H9 (cell line): ENCODE measurements around the gene ESRRA. TPM values are rescaled to one million over a fixed set of nuclear protein-coding genes. Genes with fewer than 3 reads are reported as not detected.
A peak's percentile ranks its signal among the peaks of the same experiment; 100 is the strongest.

Source experiments
- DNase-seq: peaks from one replicate; pipeline ENCODE4 v3.0.0-alpha.2; 2017
- H2AFZ ChIP-seq: one replicate; pipeline ENCODE4 v1.6.1; 2013; ENCODE audit warnings: mild to moderate bottlenecking, low read length, control low read depth, moderate library complexity
- H2AK5ac ChIP-seq: 2 replicates; pipeline ENCODE4 v1.6.1; 2013; ENCODE audit warnings: low read length, control low read depth, mixed read lengths; ENCODE audit not compliant: insufficient read length
- H2BK120ac ChIP-seq: one replicate; pipeline ENCODE4 v1.6.1; 2013; ENCODE audit warnings: low read depth, mild to moderate bottlenecking, low read length, control low read depth, inconsistent platforms; ENCODE audit not compliant: poor library complexity, severe bottlenecking
- H2BK12ac ChIP-seq: 2 replicates; pipeline ENCODE4 v1.6.1; 2013; ENCODE audit warnings: low read length, control low read depth, mixed read lengths, low read depth; ENCODE audit not compliant: insufficient read length
- H2BK15ac ChIP-seq: 2 replicates; pipeline ENCODE4 v1.6.1; 2013; ENCODE audit warnings: low read depth, low read length, control low read depth
- H2BK20ac ChIP-seq: one replicate; pipeline ENCODE4 v1.6.1; 2013; ENCODE audit warnings: low read depth, mild to moderate bottlenecking, low read length, control low read depth, inconsistent platforms; ENCODE audit not compliant: poor library complexity, severe bottlenecking
- H2BK5ac ChIP-seq: 2 replicates; pipeline ENCODE4 v1.6.1; 2013; ENCODE audit warnings: low read length, control low read depth, mixed read lengths; ENCODE audit not compliant: insufficient read length
- H3K14ac ChIP-seq: 2 replicates; pipeline ENCODE4 v1.6.1; 2013; ENCODE audit warnings: low read length, control low read depth; ENCODE audit not compliant: insufficient read depth
- H3K18ac ChIP-seq: 2 replicates; pipeline ENCODE4 v1.6.1; 2013; ENCODE audit warnings: low read depth, mild to moderate bottlenecking, mixed read lengths, low read length, control low read depth; ENCODE audit not compliant: insufficient read length
- H3K23ac ChIP-seq: 2 replicates; pipeline ENCODE4 v1.6.1; 2013; ENCODE audit warnings: low read length, control low read depth, mixed read lengths, low read depth; ENCODE audit not compliant: insufficient read length
- H3K23me2 ChIP-seq: 2 replicates; pipeline ENCODE4 v1.6.1; 2013; ENCODE audit warnings: low read depth, mild to moderate bottlenecking, mixed read lengths, low read length, control low read depth; ENCODE audit not compliant: insufficient read length, poor library complexity, severe bottlenecking
- H3K27ac ChIP-seq: 2 replicates; pipeline ENCODE4 v1.5.1; 2013; ENCODE audit warnings: low read length, control low read depth, mixed read lengths, low read depth; ENCODE audit not compliant: insufficient read length
- H3K27me3 ChIP-seq: 2 replicates; pipeline ENCODE4 v1.6.1; 2013; ENCODE audit warnings: low read length, control low read depth, inconsistent platforms; ENCODE audit not compliant: insufficient read depth
- H3K4ac ChIP-seq: 2 replicates; pipeline ENCODE4 v1.6.1; 2013; ENCODE audit warnings: low read depth, mild to moderate bottlenecking, control low read depth, inconsistent platforms, low read length, moderate library complexity
- H3K4me1 ChIP-seq: 2 replicates; pipeline ENCODE4 v1.6.1; 2013; ENCODE audit warnings: low read length, control low read depth, inconsistent platforms; ENCODE audit not compliant: insufficient read depth
- H3K4me2 ChIP-seq: 2 replicates; pipeline ENCODE4 v1.6.1; 2013; ENCODE audit warnings: low read length, control low read depth, mixed read lengths; ENCODE audit not compliant: insufficient read length, insufficient read depth
- H3K56ac ChIP-seq: 2 replicates; pipeline ENCODE4 v1.6.1; 2013; ENCODE audit warnings: low read depth, mild to moderate bottlenecking, mixed read lengths, low read length, control low read depth; ENCODE audit not compliant: insufficient read length
- H3K79me1 ChIP-seq: 2 replicates; pipeline ENCODE4 v1.6.1; 2013; ENCODE audit warnings: low read depth, mild to moderate bottlenecking, moderate library complexity, low read length, control low read depth, inconsistent platforms; ENCODE audit not compliant: insufficient read depth, poor library complexity, severe bottlenecking
- H3K79me2 ChIP-seq: 2 replicates; pipeline ENCODE4 v1.6.1; 2013; ENCODE audit warnings: low read length, control low read depth, inconsistent platforms; ENCODE audit not compliant: insufficient read depth
- H3K9ac ChIP-seq: 2 replicates; pipeline ENCODE4 v1.6.1; 2013; ENCODE audit warnings: low read length, control low read depth, mixed read lengths; ENCODE audit not compliant: insufficient read length; ENCODE audit errors: extremely low read depth
- H3K9me3 ChIP-seq: one replicate; pipeline ENCODE4 v1.6.1; 2013; ENCODE audit warnings: low read depth, low read length, inconsistent platforms; ENCODE audit not compliant: control insufficient read depth
- H3T11ph ChIP-seq: one replicate; pipeline ENCODE4 v1.6.1; 2013; ENCODE audit warnings: mild to moderate bottlenecking, low read length, control low read depth, inconsistent platforms
- H4K20me1 ChIP-seq: one replicate; pipeline ENCODE4 v1.6.1; 2013; ENCODE audit not compliant: control insufficient read depth, insufficient read length, insufficient read depth
- H4K5ac ChIP-seq: 2 replicates; pipeline ENCODE4 v1.6.1; 2013; ENCODE audit warnings: low read depth, mild to moderate bottlenecking, mixed read lengths, low read length, control low read depth; ENCODE audit not compliant: insufficient read length
- H4K8ac ChIP-seq: replicated peaks from 2 replicates; pipeline ENCODE4 v1.6.1; 2013; ENCODE audit warnings: low read length, control low read depth, mixed read lengths, low read depth; ENCODE audit not compliant: insufficient read length
- H4K91ac ChIP-seq: 2 replicates; pipeline ENCODE4 v1.6.1; 2013; ENCODE audit warnings: low read depth, mild to moderate bottlenecking, moderate library complexity, mixed read lengths, low read length, control low read depth; ENCODE audit not compliant: insufficient read length
- H3K27ac Mint-ChIP-seq, 3 experiments: 2 replicates in 2 of 3; 3 replicates in 1 of 3; pipeline ENCODE4 v1.8.0; 2020 to 2021; ENCODE audit warnings: mixed read lengths in 3 of 3, mild to moderate bottlenecking in 1 of 3, moderate library complexity in 1 of 3
- H3K27me3 Mint-ChIP-seq: 2 replicates; pipeline ENCODE4 v1.8.0; 2021; ENCODE audit warnings: low read depth, mild to moderate bottlenecking, moderate library complexity, mixed read lengths
- H3K36me3 Mint-ChIP-seq, 3 experiments: 2 replicates in 2 of 3; 3 replicates in 1 of 3; pipeline ENCODE4 v1.8.0; 2020 to 2021; ENCODE audit warnings: low read depth in 3 of 3, mixed read lengths in 3 of 3; ENCODE audit not compliant: insufficient read depth in 1 of 3
- H3K4me1 Mint-ChIP-seq, 2 experiments: 2 replicates each; pipeline ENCODE4 v1.8.0; 2020; ENCODE audit warnings: mixed read lengths in 2 of 2
- H3K4me3 Mint-ChIP-seq, 2 experiments: 2 replicates in 1 of 2; 3 replicates in 1 of 2; pipeline ENCODE4 v1.8.0; 2020 to 2021; ENCODE audit warnings: mild to moderate bottlenecking in 2 of 2, mixed read lengths in 2 of 2, moderate library complexity in 1 of 2
- H3K9me3 Mint-ChIP-seq, 2 experiments: 2 replicates in 1 of 2; 3 replicates in 1 of 2; pipeline ENCODE4 v1.8.0; 2020; ENCODE audit warnings: mild to moderate bottlenecking in 2 of 2, mixed read lengths in 2 of 2, moderate library complexity in 1 of 2
- CTCF ChIP-seq: fragments of 200-600 bp; sonication (generic); conservative IDR thresholded peaks from 3 replicates; pipeline ENCODE4 v1.8.0; 2021; ENCODE audit warnings: antibody characterized with exemption, mild to moderate bottlenecking
- WGBS: extraction: QIAGEN DNeasy Blood & Tissue Kit; methylation state at CpG from one replicate; pipeline ENCODE4 v1.1.7; 2013; ENCODE audit warnings: missing lambda C conversion rate, low lambda C conversion rate, mixed read lengths; ENCODE audit not compliant: insufficient read length; ENCODE audit errors: extremely low coverage; 5-methylcytosine and 5-hydroxymethylcytosine counted together
- total RNA-seq: library from RNA; stranded (reverse); gene quantifications from 2 replicates; pipeline ENCODE4 v1.2.1, GENCODE V29; 2021

The ESRRA gene
- total RNA-seq, 1 experiment from 2014 or later = 42.3 TPM

DNA sequence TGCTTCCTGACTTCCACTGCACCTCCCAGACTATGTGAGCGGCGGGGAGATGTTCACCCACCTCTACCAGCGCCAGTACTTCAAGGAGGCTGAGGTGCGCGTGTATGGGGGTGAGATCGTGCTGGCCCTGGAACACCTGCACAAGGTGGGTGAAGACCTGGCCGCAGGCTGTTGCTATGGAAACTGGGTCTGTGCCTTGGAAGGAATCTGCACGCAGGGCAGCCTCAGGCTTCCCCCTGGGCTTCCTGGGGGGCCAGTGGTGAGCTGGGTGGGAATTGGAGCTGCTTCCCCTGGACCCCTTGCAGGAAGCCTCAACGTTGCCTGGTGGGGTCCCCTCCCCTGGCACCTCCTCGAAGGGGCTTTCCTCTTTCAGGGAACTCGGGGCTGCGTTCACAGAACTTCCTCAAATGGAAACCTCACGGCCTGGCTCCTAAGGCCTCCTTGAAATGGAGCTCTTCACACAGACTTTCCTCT is 55.2 kb downstream of the ESRRA start:
- Histone ChIP-seq H3K4me1 (peaks cover 2% of the 10 kb centered on the region; the same call in 1 of the 2 replicates), H3K79me2 (no peaks in the 10 kb centered on the region), H4K20me1 (peaks cover 2% of the 10 kb centered on the region), H2BK12ac (no peak overlapping the region), H3K79me1 (no peaks in the 10 kb centered on the region), H2AFZ (no peak overlapping the region), H2BK120ac (no peak overlapping the region), H2AK5ac (no peak overlapping the region), H4K91ac (no peak overlapping the region), H3K18ac (no peak overlapping the region), H3K9me3 (no peaks in the 10 kb centered on the region), H3K14ac (no peak overlapping the region), H3K4me2 (no peak overlapping the region), H3K23me2 (peaks cover 12% of the 10 kb centered on the region), H3K4ac (no peak overlapping the region), H3K9ac (no peak overlapping the region), H2BK5ac (no peak overlapping the region), H3K27me3 (no peaks in the 10 kb centered on the region; the same call in 1 of the 2 replicates), H3T11ph (no peak overlapping the region), H4K5ac (no peak overlapping the region), H2BK15ac (no peak overlapping the region), H4K8ac (no peak overlapping the region), H3K23ac (no peak overlapping the region), H2BK20ac (no peak overlapping the region), H3K56ac (no peak overlapping the region), H3K27ac (no peak overlapping the region)
- no peak overlapping the region for H3K27ac Mint-ChIP-seq
- peak overlapping the region; percentile 10 to 92; a peak in 3 of 5 replicates for H3K4me3 Mint-ChIP-seq
- no peaks in the 10 kb centered on the region for H3K9me3 Mint-ChIP-seq
- DNase-seq = no peak
- no peaks in the 10 kb centered on the region for H3K27me3 Mint-ChIP-seq
- TF ChIP-seq CTCF = no peak
- WGBS = no CpG with 5 or more reads among the region's 13 CpGs
- peaks cover 15 to 32% of the 10 kb centered on the region in 2 experiments for H3K4me1 Mint-ChIP-seq
- peaks cover 12 to 38% (median 30%) of the 10 kb centered on the region in 3 experiments; a peak in 6 of 7 replicates for H3K36me3 Mint-ChIP-seq
